GDM1 (cell line): ENCODE measurements around the gene A4GALT.
"Not testable (repeated sequence)": the region's sequence is repeated elsewhere in the genome, so short reads cannot be mapped to it uniquely, and the experiment has no call there.

Experiments used
- DNase-seq: peaks from one replicate; lab custom pipeline; 2025; lab: John Stamatoyannopoulos, UW

A4GALT gene

GRCh38 chr22:42680648-42681047 lies 40.0 kb downstream of the A4GALT start:
- DNase-seq, result no peak

- DNase-seq, result no peak
These were observed 41.0 kb downstream of the A4GALT start for GRCh38 chr22:42679691-42680090.

GRCh38 chr22:42678894-42679293 lies 41.8 kb downstream of the A4GALT start:
- no peak for DNase-seq

- not testable (repeated sequence) for DNase-seq
These were observed 42.7 kb downstream of the A4GALT start for GRCh38 chr22:42677936-42678335.

- no peak for DNase-seq
These were observed 44.5 kb downstream of the A4GALT start for GRCh38 chr22:42676059-42676607.

- no peak for DNase-seq
These were observed 46.7 kb downstream of the A4GALT start for GRCh38 chr22:42673898-42674401.

- DNase-seq, result not testable (repeated sequence)
These were observed 47.6 kb downstream of the A4GALT start for GRCh38 chr22:42673071-42673470.

- DNase-seq, result no peak
These were observed 49.6 kb downstream of the A4GALT start for GRCh38 chr22:42670921-42671709.

GRCh38 chr22:42670046-42670445 lies 50.6 kb downstream of the A4GALT start:
- DNase-seq, result no peak

GRCh38 chr22:42666393-42666792 lies 54.3 kb downstream of the A4GALT start:
- DNase-seq, result not testable (repeated sequence)

GRCh38 chr22:42664976-42665831 lies 55.5 kb downstream of the A4GALT start:
- no peak for DNase-seq

- peak; percentile 27 for DNase-seq
These were observed 58.5 kb downstream of the A4GALT start for GRCh38 chr22:42661985-42662831.

GRCh38 chr22:42656578-42656977 lies 64.1 kb downstream of the A4GALT start:
- DNase-seq, result no peak

- no peak for DNase-seq
These were observed 65.0 kb downstream of the A4GALT start for GRCh38 chr22:42655693-42656092.

- no peak for DNase-seq
These were observed 66.1 kb downstream of the A4GALT start for GRCh38 chr22:42654436-42655073.

GRCh38 chr22:42653999-42654398 lies 66.7 kb downstream of the A4GALT start:
- no peak for DNase-seq

GRCh38 chr22:42651134-42651533 lies 69.5 kb downstream of the A4GALT start:
- DNase-seq, result no peak

- peak; percentile 77 for DNase-seq
These were observed 71.2 kb downstream of the A4GALT start, which contains the start of gene CYB5R3 for GRCh38 chr22:42649246-42650099. CYB5R3 (minus strand) TSS chr22:42649392; CDS start chr22:42649315, 77 bp downstream.

- no peak for DNase-seq
These were observed 72.1 kb downstream of the A4GALT start for GRCh38 chr22:42648368-42649245.
